ENCODE measurements around the gene ANKRD11.
"Not testable (repeated sequence)": the region's sequence is repeated elsewhere in the genome, so short reads cannot be mapped to it uniquely, and the experiment has no call there.

Gene ANKRD11

DNA sequence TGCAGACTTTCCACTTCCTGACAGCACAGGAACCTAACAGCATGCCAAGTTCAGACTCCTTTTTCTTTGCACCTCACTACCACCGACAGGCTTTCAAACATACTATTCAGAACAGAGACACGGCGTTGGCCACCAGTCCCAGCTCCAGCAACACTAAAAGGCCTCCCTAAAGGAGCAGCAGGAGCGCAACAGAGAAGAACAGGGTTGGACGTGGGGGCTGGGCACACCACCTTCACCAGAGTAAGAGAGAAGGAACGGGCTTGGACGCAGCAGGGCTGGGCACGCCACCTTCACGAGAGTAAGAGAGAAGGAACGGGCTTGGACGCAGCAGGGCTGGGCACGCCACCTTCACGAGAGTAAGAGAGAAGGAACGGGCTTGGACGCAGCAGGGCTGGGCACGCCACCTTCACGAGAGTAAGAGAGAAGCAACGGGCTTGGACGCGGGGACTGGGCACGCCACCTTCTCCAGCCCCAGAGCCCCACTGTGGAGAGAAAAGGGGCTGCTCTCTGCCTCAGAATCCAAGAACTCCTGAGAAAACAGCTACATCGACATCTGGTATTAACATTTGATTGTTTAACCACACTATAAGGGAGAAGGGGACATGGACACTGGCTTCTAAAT lies 56.9 kb downstream of the ANKRD11 start:
- not testable (repeated sequence) for DNase-seq (ENCODE audit: low read depth, low spot score)

DNA sequence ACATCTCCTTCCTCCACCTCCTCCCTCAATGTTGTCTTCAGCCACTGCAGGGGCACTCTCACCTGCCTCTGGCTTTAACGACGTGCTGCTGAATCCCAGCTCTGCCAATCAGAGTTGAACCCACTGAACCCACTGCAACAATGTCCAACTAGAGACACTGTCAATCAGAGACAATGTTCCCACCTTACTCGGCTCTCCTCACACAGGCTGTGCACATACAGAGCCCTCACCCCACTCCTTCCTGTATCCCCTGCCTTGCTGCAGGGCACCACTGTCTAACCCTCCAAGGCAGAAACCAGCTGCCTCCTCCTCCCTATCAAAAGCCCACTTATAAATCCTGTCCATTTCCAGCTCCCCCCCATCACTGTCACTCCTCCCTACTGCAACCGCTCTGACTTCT lies 58.7 kb downstream of the ANKRD11 start:
- no peak for DNase-seq (ENCODE audit: low read depth, low spot score)

DNA sequence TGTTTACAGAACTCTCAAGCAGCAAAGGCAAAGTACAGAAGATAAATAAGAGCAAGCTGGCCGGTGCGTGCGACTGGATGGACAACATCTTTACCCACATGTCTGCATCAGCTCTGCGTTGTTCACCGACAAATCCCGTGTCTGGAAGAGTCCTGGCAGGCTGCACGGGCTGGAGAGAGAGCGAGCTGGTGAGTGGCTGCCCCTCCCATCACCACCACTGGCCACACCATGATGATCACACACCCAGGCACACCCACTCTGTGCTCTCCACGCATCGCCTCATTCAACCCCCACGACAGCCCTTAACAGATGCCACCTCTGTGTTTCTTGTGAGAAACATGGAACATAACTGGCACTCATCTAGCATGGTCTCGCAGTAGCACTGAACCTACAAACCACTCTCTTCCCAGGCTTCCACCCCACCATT lies 59.2 kb downstream of the ANKRD11 start:
- DNase-seq (ENCODE audit: low read depth, low spot score): no peak

DNA sequence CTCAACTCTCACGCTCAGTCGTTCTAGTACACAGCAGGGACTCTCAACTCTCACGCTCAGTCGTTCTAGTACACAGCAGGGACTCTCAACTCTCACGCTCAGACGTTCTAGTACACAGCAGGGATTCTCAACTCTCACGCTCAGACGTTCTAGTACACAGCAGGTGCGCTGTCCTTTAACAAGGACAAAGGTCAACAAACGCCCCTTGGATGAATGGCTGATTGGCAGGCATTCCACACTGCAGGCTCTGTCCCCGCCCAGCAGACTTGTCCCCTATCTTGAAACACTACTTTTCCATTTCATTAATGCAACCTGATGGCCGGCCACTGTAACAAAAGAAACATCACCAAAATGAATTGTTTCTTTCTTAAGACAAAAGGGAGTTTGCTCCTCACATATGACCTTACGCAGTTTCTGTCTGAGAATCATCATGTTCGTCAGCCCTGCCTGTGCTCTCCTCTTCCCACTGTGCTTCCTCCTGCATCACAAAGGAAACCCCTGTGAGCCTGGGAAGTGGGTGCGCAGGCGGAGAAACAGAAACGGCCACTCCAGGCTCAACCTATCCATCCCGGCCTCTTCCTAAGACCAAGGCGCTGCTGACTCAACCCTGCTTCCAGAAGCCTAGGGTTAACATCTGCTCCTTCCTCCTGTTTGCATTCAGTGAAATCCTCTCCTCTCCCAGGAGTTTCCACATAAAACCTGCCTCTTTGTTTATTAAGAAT lies 59.8 kb downstream of the ANKRD11 start:
- DNase-seq (ENCODE audit: low read depth, low spot score): no peak

DNA sequence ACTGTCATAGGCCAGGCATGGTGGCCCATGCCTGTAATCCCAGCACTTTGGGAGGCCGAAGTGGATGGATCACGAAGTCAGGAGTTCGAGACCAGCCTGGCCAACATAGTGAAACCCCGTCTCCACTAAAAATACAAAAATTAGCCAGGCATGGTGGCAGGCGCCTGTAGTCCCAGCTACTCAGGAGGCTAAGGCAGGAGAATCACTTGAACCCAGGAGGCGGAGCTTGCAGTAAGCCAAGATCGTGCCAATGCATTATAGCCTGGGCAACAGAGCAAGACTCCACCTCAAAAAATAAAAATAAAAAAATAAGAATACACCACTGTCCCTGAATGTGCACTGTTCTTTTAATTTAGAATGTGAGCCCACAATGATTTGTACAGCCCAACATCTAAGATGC lies 61.8 kb downstream of the ANKRD11 start:
- DNase-seq (ENCODE audit: low read depth, low spot score): not testable (repeated sequence)

DNA sequence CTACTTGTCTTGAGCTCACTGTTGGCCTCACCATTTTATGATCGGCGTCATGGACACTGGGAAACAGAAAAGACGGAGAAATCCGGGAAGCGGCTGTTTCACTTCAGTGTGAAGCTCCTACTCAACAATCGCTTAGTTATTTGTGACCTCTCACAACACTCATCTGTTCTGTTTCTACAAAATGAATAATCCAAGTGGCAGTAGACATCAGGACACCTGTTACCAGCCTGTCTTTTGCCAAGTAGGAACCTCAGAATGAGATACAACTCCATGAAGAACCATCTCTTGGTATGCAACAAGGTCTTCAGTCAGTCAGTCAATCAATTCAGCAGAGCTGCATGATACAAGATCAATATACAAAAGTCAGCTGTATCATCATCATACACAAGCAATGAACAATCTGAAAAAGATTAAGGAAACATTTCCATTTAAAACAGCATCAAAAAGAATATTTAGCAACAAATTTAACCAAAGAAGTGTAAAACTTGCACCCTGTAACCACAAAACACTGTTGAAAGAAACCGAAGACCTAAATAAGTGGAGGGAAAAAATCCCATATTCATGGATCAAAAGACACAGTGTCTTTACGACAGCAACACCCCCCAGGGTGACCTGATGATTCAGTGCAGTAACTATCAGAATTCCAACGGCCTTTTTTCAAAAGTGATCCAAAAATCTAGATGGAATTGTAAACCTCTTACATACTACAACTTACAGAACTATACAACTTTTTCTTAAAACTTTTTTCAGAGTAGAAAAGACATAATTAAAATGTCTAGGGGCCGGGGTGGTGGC lies 63.4 kb downstream of the ANKRD11 start:
- DNase-seq (ENCODE audit: low read depth, low spot score): no peak

DNA sequence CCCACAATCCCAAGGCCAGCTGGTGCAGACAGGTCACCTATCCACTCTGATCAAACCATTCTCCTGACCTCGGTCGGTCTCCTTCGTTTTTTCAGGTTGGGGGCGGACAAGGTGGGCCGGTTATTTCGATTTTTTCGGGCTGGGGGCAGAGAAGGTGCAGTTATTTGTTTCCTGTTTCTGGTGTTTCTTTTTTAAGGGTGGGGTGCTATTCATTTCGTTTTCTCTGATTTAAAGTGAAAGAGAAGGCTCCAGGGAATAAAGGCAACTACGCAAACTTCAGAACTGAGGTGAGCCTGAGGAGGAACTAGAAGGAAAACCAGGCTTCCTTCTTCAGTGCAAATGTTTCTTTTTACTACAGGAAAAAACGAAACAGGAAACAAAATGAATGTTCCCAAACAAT lies 64.8 kb downstream of the ANKRD11 start:
- no peak for DNase-seq (ENCODE audit: low read depth, low spot score)

DNA sequence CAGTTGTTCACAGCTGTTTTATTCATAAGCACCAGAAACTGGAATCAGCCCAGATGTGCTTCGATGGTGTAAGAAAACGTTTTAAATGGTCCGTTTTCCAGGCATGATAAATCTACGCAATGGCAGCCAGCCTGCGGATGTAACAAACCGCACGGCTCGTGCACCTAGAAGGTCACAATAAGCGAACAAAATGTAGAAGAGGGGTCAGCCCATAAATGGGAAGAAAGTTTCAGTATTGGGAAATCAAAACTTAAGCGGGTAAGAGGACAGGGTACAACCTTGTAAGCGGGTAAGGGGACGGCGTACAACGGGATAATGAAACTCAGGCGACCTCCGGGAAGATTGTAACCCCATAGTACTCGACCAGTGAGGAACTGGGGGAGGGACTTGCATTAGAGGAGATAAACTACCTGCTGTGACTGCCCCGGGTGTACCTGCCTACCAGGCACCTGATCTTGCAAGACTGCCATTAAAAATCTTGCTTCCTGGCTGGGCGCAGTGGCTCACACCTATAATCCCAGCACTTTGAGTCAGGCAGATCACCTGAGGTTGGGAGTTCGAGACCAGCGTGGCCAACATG lies 66.6 kb downstream of the ANKRD11 start:
- DNase-seq (ENCODE audit: low read depth, low spot score): no peak

DNA sequence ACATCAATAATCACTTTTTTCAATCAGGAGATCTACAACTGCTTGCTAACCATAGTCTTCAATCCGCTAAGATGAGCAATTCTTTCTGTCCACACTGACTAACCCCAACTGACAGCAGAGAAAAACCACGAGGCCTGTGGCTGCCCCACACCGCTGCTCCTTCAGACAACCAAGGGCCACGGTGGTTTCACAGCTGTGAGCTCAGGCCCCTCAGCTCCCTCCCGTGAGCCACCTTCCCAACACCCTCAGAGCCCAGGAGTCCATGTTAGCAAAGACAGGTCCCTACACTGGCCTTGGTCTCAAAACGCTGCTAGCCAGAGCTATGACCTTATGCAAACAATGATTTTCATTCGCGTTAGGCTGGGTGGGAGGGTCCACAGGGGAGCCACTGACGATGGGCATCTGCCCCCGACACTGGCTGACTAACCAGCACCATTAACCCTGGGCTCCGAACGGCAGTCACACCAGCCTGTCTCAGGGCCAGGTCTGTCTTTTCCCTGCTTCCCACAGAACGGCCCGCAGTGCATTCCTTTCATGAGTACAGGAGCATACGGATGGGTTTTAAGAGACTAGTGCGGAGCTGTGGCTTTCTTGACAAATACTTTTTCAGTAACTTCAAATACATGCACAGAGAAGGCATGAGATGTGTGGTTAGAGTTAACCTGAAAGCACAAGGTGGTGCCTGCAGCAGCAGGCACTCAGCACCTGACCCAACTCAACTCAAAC lies 67.3 kb downstream of the ANKRD11 start:
- DNase-seq (ENCODE audit: low read depth, low spot score): no peak

DNA sequence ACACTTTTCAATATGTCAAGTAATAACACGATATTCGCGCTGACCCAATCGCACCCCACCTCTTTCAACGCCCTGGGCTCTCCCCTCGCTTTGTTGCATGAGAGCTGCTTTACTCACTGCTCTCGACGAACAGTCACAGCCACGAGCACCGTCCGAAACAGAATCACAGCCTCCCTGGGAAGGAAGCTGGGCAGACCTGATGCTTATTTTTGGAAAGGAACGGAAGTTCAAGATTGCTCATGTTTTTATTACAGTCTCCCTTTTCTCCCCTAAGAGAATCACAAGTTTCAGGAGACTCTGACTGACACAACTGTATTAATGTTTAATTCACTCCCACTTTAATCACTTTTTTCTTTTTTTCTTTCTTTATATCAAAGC lies 67.8 kb downstream of the ANKRD11 start:
- no peak for DNase-seq (ENCODE audit: low read depth, low spot score)

DNA sequence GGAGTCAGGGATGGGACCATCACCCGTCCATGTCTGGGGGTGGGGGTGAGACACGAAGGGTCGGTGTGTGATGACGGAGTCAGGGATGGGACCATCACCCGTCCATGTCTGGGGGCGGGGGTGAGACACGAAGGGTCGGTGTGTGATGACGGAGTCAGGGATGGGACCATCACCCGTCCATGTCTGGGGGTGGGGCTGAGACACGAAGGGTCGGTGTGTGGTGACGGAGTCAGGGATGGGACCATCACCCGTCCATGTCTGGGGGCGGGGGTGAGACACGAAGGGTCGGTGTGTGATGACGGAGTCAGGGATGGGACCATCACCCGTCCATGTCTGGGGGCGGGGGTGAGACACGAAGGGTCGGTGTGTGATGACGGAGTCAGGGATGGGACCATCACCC lies 69.1 kb downstream of the ANKRD11 start:
- not testable (repeated sequence) for DNase-seq (ENCODE audit: low read depth, low spot score)

DNA sequence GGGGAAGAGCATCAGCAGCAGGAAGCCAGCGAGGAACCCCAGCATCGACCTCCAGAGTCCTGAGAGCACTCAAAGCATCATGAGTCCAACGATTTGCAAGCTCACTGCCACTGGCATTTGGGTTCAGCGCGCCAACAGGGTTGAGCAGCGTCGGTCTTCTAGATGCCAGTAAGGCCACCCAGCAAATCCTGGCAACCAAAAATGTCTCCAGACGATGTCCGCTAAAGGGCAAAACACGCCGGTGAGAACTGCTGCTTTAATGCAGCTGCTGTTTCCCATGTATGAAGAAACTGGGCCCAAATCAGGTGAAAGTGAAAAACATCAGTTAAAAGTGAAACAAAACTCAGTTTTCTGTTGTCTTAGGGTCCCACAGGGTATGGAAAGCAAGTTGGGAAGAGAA lies 70.2 kb downstream of the ANKRD11 start:
- no peak for DNase-seq (ENCODE audit: low read depth, low spot score)

DNA sequence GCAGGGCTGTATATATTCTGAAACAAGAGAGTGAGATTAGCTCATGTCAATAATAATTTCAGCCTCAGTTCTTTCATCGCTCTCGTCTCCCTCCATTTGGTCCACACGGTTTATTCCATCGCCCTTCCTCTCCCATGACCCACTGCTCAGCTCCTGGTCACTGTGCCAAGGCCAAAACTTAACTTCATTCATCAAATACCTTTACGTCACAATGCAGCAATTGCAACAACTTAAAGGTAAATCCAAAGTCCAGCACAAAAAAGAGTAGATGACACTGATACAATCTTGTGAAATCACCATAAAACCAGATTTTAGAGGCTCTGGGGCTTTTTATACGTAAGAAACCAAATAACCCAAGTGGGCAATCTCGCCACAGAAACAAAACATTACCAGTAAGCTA lies 72.0 kb downstream of the ANKRD11 start:
- no peak for DNase-seq (ENCODE audit: low read depth, low spot score)

DNA sequence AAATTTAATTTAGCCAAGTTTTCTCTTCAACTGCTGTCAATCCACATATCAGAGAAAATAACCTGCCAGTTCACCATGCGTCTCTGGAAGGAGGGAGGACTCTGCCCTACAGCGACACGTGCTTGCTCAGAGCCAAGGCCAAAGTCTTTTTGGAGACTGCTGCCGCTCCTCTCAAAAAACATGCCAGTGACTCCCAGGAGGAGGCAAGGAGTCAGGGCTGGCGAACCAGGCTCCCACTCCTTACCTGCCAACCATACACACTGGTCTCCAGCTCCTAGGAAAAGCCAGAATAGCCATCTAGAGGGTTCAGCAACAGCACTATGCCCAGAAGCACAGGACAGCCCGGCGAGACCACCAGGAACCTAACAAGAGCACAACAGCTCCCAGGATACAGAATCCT lies 73.0 kb downstream of the ANKRD11 start:
- no peak for DNase-seq (ENCODE audit: low read depth, low spot score)

DNA sequence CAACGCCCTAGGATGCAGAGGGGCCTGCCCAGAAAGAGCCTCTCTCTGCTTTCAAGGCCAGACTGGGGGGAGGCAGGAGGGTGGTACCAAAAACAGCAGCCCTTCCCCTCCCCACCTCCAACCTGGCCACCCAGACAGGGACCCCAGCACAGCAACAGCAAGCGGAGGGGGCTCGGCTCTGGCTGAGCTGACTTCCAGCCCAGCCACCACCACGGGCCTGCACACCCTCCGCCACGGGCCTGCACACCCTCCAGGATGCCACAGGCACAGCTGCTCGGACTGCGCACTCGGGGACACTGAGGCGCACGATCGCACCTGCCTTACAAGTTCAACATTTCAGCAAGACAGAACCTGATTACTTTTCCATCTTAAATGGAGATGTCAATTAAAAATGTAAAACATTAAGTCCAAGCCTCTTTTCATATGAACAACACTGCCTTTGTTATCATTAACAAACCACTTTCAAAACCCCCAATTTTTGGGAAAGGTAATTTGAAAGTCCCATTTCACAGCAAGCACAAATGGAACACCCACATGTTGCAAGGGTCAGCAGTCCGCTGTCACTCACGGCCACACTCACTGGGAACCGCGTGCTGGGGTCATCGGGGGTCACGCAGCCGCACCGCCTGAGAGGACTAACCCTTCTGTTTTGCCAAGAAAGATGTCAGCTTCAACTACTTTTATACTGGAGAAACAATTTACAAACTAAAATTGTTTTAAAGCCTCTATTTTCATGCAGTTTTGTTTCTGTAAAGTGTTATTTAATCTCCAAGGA lies 76.4 kb downstream of the ANKRD11 start:
- no peak for DNase-seq (ENCODE audit: low read depth, low spot score)

DNA sequence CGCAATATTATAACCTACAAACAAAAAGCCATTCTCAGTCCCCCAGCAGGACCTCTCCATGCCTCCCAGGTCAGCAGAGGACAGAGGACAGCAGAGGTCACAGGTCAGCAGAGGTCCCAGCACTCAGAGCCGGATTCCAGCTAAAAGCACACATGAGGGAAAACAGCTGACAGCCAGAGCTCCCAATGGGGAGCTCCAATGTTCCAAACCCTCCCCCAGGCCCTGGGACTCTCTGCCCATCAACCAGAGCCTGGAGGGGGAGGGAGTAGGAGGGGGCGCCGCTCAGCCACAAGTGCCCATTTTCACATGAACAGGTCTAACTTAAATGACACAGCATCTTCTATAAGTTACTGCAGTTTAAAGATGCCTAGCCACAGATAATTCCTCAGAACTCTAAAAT lies 77.5 kb downstream of the ANKRD11 start:
- DNase-seq (ENCODE audit: low read depth, low spot score): no peak

DNA sequence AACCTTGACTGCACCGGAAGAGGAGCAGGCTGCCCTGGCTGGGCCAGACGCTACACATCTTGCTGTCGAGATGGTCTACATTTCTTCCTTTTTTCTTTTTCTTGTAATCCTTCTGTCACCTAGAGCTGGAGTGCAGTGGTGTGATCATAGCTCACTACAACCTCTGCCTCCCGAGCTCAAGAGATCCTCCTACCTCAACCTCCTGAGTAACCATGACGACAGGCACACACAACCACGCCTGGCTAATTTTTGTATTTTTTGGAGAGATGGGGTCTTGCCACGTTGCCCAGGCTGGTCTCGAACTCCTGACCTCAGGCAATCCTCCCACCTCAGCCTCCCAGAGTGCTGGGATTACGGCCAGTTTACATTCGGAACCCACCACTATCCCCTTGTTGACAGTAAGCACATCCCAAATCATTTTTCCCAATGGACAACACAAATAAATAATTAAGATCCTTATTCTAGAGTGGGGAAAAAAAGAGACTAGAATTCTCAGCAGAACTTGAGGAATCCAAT lies 79.0 kb downstream of the ANKRD11 start:
- DNase-seq (ENCODE audit: low read depth, low spot score): no peak

DNA sequence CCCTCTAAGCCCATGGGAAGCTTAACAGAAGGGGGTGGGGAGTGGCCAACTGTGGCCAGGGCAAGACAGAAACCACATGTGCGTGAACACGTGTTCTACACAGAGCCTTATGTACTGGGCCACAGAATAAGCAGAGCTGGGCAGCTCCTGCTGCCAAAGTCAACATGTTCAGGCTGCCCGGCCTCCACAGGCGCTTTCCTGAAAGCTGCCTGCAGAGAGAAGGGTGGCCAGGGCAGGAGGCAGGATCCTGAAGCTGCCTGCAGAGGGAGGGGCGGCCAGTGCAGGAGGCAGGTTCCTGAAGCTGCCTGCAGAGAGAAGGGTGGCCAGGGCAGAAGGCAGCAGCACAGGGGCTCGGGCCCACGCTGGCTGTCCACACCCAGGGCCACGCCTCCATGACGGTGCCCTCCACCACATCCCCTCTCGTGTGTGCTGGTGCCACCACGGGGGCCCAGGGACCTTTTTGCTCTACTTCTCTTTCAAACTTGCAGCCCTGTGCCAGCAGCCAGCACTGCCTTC lies 79.5 kb downstream of the ANKRD11 start:
- DNase-seq (ENCODE audit: low read depth, low spot score): no peak

DNA sequence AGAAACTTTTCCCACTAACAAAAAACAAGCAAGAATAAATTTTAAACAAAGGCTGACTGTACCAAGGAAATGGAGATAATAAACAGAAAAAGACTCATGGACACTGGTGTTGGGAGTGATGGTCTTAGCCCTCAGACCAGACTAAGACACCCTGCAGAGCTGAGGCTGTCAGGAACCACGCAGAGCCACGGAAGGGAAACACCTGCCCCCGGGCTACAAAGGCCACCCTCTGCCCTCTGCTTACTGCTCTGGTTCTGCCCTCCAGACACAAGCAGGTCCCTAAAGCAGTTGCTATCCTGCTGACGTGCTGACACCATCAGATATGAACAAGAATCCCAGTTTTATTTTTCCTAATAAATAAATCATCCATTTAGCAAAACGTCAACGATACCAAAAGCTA lies 80.0 kb downstream of the ANKRD11 start:
- no peak for DNase-seq (ENCODE audit: low read depth, low spot score)

DNA sequence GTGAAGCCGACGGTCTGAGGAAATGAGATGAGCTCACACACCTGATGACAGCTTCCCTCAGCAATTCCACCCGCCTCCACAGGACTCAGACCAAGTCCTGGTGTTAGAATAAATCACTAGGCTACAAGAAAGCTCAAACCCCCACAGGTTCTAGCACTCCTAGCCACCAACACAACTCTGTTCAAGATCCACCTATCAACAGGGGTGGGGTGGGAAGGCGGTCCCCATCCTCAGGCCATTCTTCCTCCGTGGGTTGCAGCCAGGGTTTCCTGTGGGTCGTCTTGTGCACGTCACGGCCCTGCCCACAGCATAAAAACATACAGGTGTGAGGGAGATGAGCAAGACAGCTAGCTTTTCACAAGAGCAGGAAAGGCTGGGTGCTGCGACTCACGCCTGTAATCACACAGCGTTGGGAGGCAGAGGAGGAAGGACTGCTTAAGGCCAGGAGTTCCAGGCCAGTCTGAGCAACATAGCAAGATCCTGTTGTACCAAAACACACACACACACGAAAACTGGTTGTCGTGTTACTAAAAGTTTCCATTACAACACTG lies 81.1 kb downstream of the ANKRD11 start:
- peak; percentile 44 for DNase-seq (ENCODE audit: low read depth, low spot score)
